DOHH2 (cell line): Measurements from ENCODE around the gene MGAT3.

Experiments
- CTCF ChIP-seq: fragments of 200-600 bp; sonication (generic); IDR thresholded peaks from one replicate; pipeline ENCODE4 v1.5.1; 2014; ENCODE audit warnings: antibody characterized with exemption, mild to moderate bottlenecking, low read depth, low read length; ENCODE audit not compliant: poor library complexity, severe bottlenecking
- EZH2phosphoT487 ChIP-seq: fragments of 200-600 bp; sonication (generic); IDR thresholded peaks from 2 replicates; pipeline ENCODE4 v1.6.1; 2017; ENCODE audit warnings: borderline replicate concordance, mild to moderate bottlenecking, antibody characterized with exemption, low read length, moderate library complexity, mixed read lengths

- no peak for TF ChIP-seq CTCF
- no peak for TF ChIP-seq EZH2phosphoT487
Measured at GRCh38 chr22:39500101-39500500, 43.3 kb downstream of the MGAT3 start.
